ENCODE data around the gene IL21R.
"Not testable (repeated sequence)": the region's sequence is repeated elsewhere in the genome, so short reads cannot be mapped to it uniquely, and the experiment has no call there.

Gene IL21R

GRCh38 chr16:27449434-27450195 lies 47.6 kb downstream of the IL21R start:
- in situ Hi-C loops (cut with HindIII; ENCODE audit: low sequenced_read_pairs): no loop called here
- no peak for DNase-seq (ENCODE audit: low read depth, low spot score)
- no peak for TF ChIP-seq CTCF (IDR thresholded peaks at IDR 0.05; ENCODE audit: low read depth, low read length)
- H3K4me3 ChIP-seq (ENCODE audit: low read depth, low read length): no peak overlapping the region

- H3K4me3 ChIP-seq (ENCODE audit: low read depth, low read length): no peak overlapping the region
- TF ChIP-seq CTCF (IDR thresholded peaks at IDR 0.05; ENCODE audit: low read depth, low read length): no peak
- no peak for DNase-seq (ENCODE audit: low read depth, low spot score)
- in situ Hi-C loops (cut with HindIII; ENCODE audit: low sequenced_read_pairs): no loop called here
Observed at GRCh38 chr16:27450196-27450549, 48.2 kb downstream of the IL21R start.

- TF ChIP-seq CTCF (IDR thresholded peaks at IDR 0.05; ENCODE audit: low read depth, low read length): no peak
- DNase-seq (ENCODE audit: low read depth, low spot score): no peak
- no peak overlapping the region for H3K4me3 ChIP-seq (ENCODE audit: low read depth, low read length)
- in situ Hi-C loops (cut with HindIII; ENCODE audit: low sequenced_read_pairs): no loop called here
Observed at GRCh38 chr16:27452569-27453493, 50.9 kb downstream of the IL21R start.

- no peak for TF ChIP-seq CTCF (IDR thresholded peaks at IDR 0.05; ENCODE audit: low read depth, low read length)
- H3K4me3 ChIP-seq (ENCODE audit: low read depth, low read length): no peak overlapping the region
- in situ Hi-C loops (cut with HindIII; ENCODE audit: low sequenced_read_pairs): no loop called here
Observed at GRCh38 chr16:27453494-27453825, 51.5 kb downstream of the IL21R start.

GRCh38 chr16:27455700-27456099 lies 53.7 kb downstream of the IL21R start:
- in situ Hi-C loops (cut with HindIII; ENCODE audit: low sequenced_read_pairs): no loop called here
- DNase-seq (ENCODE audit: low read depth, low spot score): no peak
- no peak overlapping the region for H3K4me3 ChIP-seq (ENCODE audit: low read depth, low read length)
- TF ChIP-seq CTCF (IDR thresholded peaks at IDR 0.05; ENCODE audit: low read depth, low read length): no peak

More at GRCh38 chr16:27453494-27453825, 51.5 kb downstream of the IL21R start:
- DNase-seq (ENCODE audit: low read depth, low spot score): no peak

- in situ Hi-C loops (cut with HindIII; ENCODE audit: low sequenced_read_pairs); H3K4me3 ChIP-seq (ENCODE audit: low read depth, low read length); DNase-seq (ENCODE audit: low read depth, low spot score): not testable (repeated sequence)
Observed at GRCh38 chr16:27457605-27457900, 55.6 kb downstream of the IL21R start.

GRCh38 chr16:27458258-27458657 lies 56.3 kb downstream of the IL21R start:
- in situ Hi-C loops (cut with HindIII; ENCODE audit: low sequenced_read_pairs): no loop called here
- no peak for TF ChIP-seq CTCF (IDR thresholded peaks at IDR 0.05; ENCODE audit: low read depth, low read length)
- H3K4me3 ChIP-seq (ENCODE audit: low read depth, low read length): no peak overlapping the region
- no peak for DNase-seq (ENCODE audit: low read depth, low spot score)

Measured in astrocyte of the spinal cord (primary cell).